GM23248 (cell line): Measurements from ENCODE around the gene FAM111B. TPM values are rescaled to one million over a fixed set of nuclear protein-coding genes. Genes with fewer than 3 reads are reported as not detected.
"Not testable (repeated sequence)": the region's sequence is repeated elsewhere in the genome, so short reads cannot be mapped to it uniquely, and the experiment has no call there.

Experiments used
- DNase-seq: peaks from one replicate; pipeline ENCODE4 v3.0.0-alpha.2; 2015
- H2AFZ ChIP-seq: fragments of 200-600 bp; sonication (generic); 2 replicates; pipeline ENCODE4 v1.6.1; 2016; ENCODE audit warnings: antibody characterized with exemption
- H3F3A ChIP-seq: fragments of 200-600 bp; sonication (generic); 2 replicates; pipeline ENCODE4 v1.6.1; 2016; ENCODE audit warnings: mild to moderate bottlenecking, antibody characterized with exemption, mixed run types; ENCODE audit not compliant: insufficient read depth
- H3K27ac ChIP-seq: fragments of 200-600 bp; sonication (generic); 2 replicates; pipeline ENCODE4 v1.5.1; 2016; ENCODE audit warnings: mild to moderate bottlenecking
- H3K27me3 ChIP-seq: fragments of 200-600 bp; sonication (generic); replicated peaks from 2 replicates; pipeline ENCODE4 v1.6.1; 2016; ENCODE audit warnings: mild to moderate bottlenecking; ENCODE audit not compliant: insufficient read depth
- H3K36me3 ChIP-seq: fragments of 200-600 bp; sonication (generic); 2 replicates; pipeline ENCODE4 v1.6.1; 2016; ENCODE audit warnings: low read depth, mild to moderate bottlenecking
- H3K4me1 ChIP-seq: fragments of 200-600 bp; sonication (generic); 2 replicates; pipeline ENCODE4 v1.6.1; 2016; ENCODE audit warnings: mild to moderate bottlenecking; ENCODE audit not compliant: insufficient read depth
- H3K4me2 ChIP-seq: fragments of 200-600 bp; sonication (generic); one replicate; pipeline ENCODE4 v1.6.1; 2016; ENCODE audit warnings: mild to moderate bottlenecking; ENCODE audit not compliant: unreplicated experiment
- H3K4me3 ChIP-seq: fragments of 200-600 bp; sonication (generic); 2 replicates; pipeline ENCODE4 v1.5.1; 2016; ENCODE audit warnings: mild to moderate bottlenecking
- H3K79me2 ChIP-seq: fragments of 200-600 bp; sonication (generic); 2 replicates; pipeline ENCODE4 v1.6.1; 2016; ENCODE audit warnings: mild to moderate bottlenecking; ENCODE audit not compliant: insufficient read depth
- H3K9ac ChIP-seq: fragments of 200-600 bp; sonication (generic); 2 replicates; pipeline ENCODE4 v1.6.1; 2016; ENCODE audit warnings: mild to moderate bottlenecking
- H3K9me2 ChIP-seq: fragments of 200-600 bp; sonication (generic); 2 replicates; pipeline ENCODE4 v1.6.1; 2016; ENCODE audit warnings: mixed run types, mild to moderate bottlenecking, moderate library complexity; ENCODE audit not compliant: insufficient read depth
- H3K9me3 ChIP-seq: fragments of 200-600 bp; sonication (generic); one replicate; pipeline ENCODE4 v1.6.1; 2017; ENCODE audit warnings: low read depth
- H4K20me1 ChIP-seq: fragments of 200-600 bp; sonication (generic); 2 replicates; pipeline ENCODE4 v1.6.0; 2016; ENCODE audit not compliant: insufficient read depth
- EZH2 ChIP-seq: fragments of 200-600 bp; sonication (generic); IDR thresholded peaks from 2 replicates; pipeline ENCODE4 v1.6.1; 2018; ENCODE audit warnings: antibody characterized with exemption, mild to moderate bottlenecking; ENCODE audit not compliant: insufficient read depth, poor library complexity, severe bottlenecking
- EZH2phosphoT487 ChIP-seq: fragments of 200-600 bp; sonication (generic); IDR thresholded peaks from 2 replicates; pipeline ENCODE4 v1.6.1; 2018; ENCODE audit warnings: antibody characterized with exemption, moderate library complexity, mild to moderate bottlenecking, low read depth; ENCODE audit not compliant: insufficient read depth
- WGBS, 2 experiments: methylation state at CpG; one replicate each; pipeline ENCODE4 v1.1.6; 2015 to 2017; ENCODE audit warnings: low lambda C conversion rate in 2 of 2, low coverage in 1 of 2; ENCODE audit errors: missing lambda C conversion rate in 2 of 2; 5-methylcytosine and 5-hydroxymethylcytosine counted together
- in situ Hi-C: fragments of 300-500 bp; cut with MboI; formaldehyde crosslinking; loops from 2 replicates; pipeline ENCODE4 v1.15.0; 2020
- polyA plus RNA-seq: library from polyadenylated mRNA; unstranded; fragments of >200 nt; fragmentation: Nextera tagmentation; extraction: Ambion mirVana; gene quantifications from 2 replicates; pipeline ENCODE4 v1.2.1, GENCODE V29; 2016
- total RNA-seq: library from RNA; depleted of rRNA; stranded (reverse); fragments of >200 nt; shearing (Covaris generic); gene quantifications from 2 replicates; pipeline ENCODE4 v1.2.3, GENCODE V29; 2014

The FAM111B gene
- total and polyA plus RNA-seq, 2 experiments from 2014 or later = 4.5 to 7.3 TPM

GRCh38 chr11:59088162-59088561, 18.9 kb upstream of the FAM111B start:
- no peaks in the 10 kb centered on the region for H3K9me3 ChIP-seq

GRCh38 chr11:59093576-59093975, 13.5 kb upstream of the FAM111B start:
- H3F3A ChIP-seq, H3K9ac ChIP-seq, H2AFZ ChIP-seq, DNase-seq, H3K4me2 ChIP-seq, H3K9me3 ChIP-seq, H3K9me2 ChIP-seq, H3K27ac ChIP-seq, H3K79me2 ChIP-seq, H3K4me1 ChIP-seq, H3K36me3 ChIP-seq, H4K20me1 ChIP-seq, H3K4me3 ChIP-seq, in situ Hi-C loops: not testable (repeated sequence)
- H3K27me3 ChIP-seq = peaks cover 26% of the 10 kb centered on the region

More at GRCh38 chr11:59088162-59088561, 18.9 kb upstream of the FAM111B start:
- no peak for DNase-seq
- Histone ChIP-seq H3K9me2 (no peaks in the 10 kb centered on the region), H3K27me3 (peaks cover 39% of the 10 kb centered on the region), H4K20me1 (no peaks in the 10 kb centered on the region), H3F3A (no peaks in the 10 kb centered on the region), H3K27ac (no peak overlapping the region), H3K4me2 (no peak overlapping the region), H3K36me3 (no peaks in the 10 kb centered on the region), H3K79me2 (no peaks in the 10 kb centered on the region), H3K4me1 (no peaks in the 10 kb centered on the region), H2AFZ (no peak overlapping the region), H3K4me3 (no peak overlapping the region), H3K9ac (no peak overlapping the region)
- in situ Hi-C loops = no loop called here
- TF ChIP-seq EZH2phosphoT487 (no peak), EZH2 (no peak)
- 46 to 52% methylated on average over 4 of the region's 4 CpGs for WGBS, 2 experiments

GRCh38 chr11:59095225-59095624, 11.8 kb upstream of the FAM111B start:
- H2AFZ ChIP-seq, H3K4me1 ChIP-seq, DNase-seq, H3K9me3 ChIP-seq, H3F3A ChIP-seq, H3K4me3 ChIP-seq, in situ Hi-C loops, H3K9ac ChIP-seq, H3K9me2 ChIP-seq, H4K20me1 ChIP-seq, H3K27ac ChIP-seq, H3K79me2 ChIP-seq, H3K4me2 ChIP-seq, H3K36me3 ChIP-seq: not testable (repeated sequence)
- WGBS, 2 experiments = 85% methylated on average over 1 of the region's 1 CpG
- H3K27me3 ChIP-seq = peaks cover 32% of the 10 kb centered on the region

- H3K4me2 ChIP-seq, H3K36me3 ChIP-seq, H3K4me3 ChIP-seq, H3K9me3 ChIP-seq, in situ Hi-C loops, H3K9me2 ChIP-seq, H3F3A ChIP-seq, H2AFZ ChIP-seq, DNase-seq, H3K27ac ChIP-seq, H4K20me1 ChIP-seq, H3K79me2 ChIP-seq, H3K9ac ChIP-seq, H3K4me1 ChIP-seq: not testable (repeated sequence)
- H3K27me3 ChIP-seq = peaks cover 36% of the 10 kb centered on the region
- 34 to 50% methylated on average over 5 of the region's 5 CpGs for WGBS, 2 experiments
These were observed 11.0 kb upstream of the FAM111B start for GRCh38 chr11:59095972-59096575.

GRCh38 chr11:59097113-59097708, 9.8 kb upstream of the FAM111B start:
- no peak overlapping the region for H3K9ac ChIP-seq
- no peak overlapping the region for H3K27ac ChIP-seq
- 74 to 79% methylated on average over 5 of the region's 5 CpGs for whole genome bisulfite sequencing, 2 experiments
- H3K9me3 ChIP-seq = no peaks in the 10 kb centered on the region
- no peaks in the 10 kb centered on the region for H3K79me2 ChIP-seq
- H3K27me3 ChIP-seq = peaks cover 34% of the 10 kb centered on the region
- H3F3A ChIP-seq = no peaks in the 10 kb centered on the region
- H4K20me1 ChIP-seq = no peaks in the 10 kb centered on the region
- H3K4me1 ChIP-seq = no peaks in the 10 kb centered on the region
- H3K4me2 ChIP-seq = no peak overlapping the region
- H3K4me3 ChIP-seq = no peak overlapping the region
- no peaks in the 10 kb centered on the region for H3K9me2 ChIP-seq
- DNase-seq = peak; percentile 67
- TF ChIP-seq EZH2 (no peak), EZH2phosphoT487 (no peak)
- no peaks in the 10 kb centered on the region for H3K36me3 ChIP-seq
- in situ Hi-C loops = no loop called here
- no peak overlapping the region for H2AFZ ChIP-seq

GRCh38 chr11:59097938-59098337, 9.1 kb upstream of the FAM111B start:
- not testable (repeated sequence) for H3K36me3 ChIP-seq
- WGBS, 2 experiments = 53 to 55% methylated on average over 8 of the region's 8 CpGs

More at GRCh38 chr11:59097938-59098337, 9.1 kb upstream of the FAM111B start:
- H3K9me3 ChIP-seq, H3K4me2 ChIP-seq, H3K79me2 ChIP-seq, H3K9me2 ChIP-seq, H4K20me1 ChIP-seq, H3K9ac ChIP-seq, H3K27ac ChIP-seq, H3F3A ChIP-seq, in situ Hi-C loops, DNase-seq, H2AFZ ChIP-seq, H3K4me1 ChIP-seq, H3K4me3 ChIP-seq: not testable (repeated sequence)
- H3K27me3 ChIP-seq = peaks cover 27% of the 10 kb centered on the region
